ENCODE results near the gene DOCK1.

The DOCK1 gene

DNA sequence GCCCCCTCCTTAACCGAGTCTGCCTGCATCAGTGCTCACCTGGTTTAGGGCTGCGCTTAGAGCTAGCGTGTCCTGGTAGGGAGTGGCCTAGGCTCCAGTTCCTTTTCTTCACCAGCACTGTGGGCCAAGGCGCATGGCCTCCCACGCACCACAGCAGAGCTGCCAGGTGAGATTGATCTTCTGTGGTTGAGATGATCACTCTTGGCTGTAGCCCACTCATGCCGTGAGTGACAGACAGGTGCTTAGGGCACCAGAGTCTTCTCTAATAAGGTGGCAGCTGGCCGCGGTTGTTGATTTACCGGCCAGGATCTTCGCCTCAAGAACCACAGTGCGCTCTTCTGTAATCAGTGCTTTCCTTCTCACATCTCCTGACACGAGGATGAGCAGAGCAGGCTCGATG is 448.3 kb downstream of the DOCK1 start:
- no peak for DNase-seq (ENCODE audit: low read depth)
- no peak overlapping the region for H3K4me3 ChIP-seq (replicated peaks; ENCODE audit: low read depth, low read length)
- TF ChIP-seq, protein P1, sequence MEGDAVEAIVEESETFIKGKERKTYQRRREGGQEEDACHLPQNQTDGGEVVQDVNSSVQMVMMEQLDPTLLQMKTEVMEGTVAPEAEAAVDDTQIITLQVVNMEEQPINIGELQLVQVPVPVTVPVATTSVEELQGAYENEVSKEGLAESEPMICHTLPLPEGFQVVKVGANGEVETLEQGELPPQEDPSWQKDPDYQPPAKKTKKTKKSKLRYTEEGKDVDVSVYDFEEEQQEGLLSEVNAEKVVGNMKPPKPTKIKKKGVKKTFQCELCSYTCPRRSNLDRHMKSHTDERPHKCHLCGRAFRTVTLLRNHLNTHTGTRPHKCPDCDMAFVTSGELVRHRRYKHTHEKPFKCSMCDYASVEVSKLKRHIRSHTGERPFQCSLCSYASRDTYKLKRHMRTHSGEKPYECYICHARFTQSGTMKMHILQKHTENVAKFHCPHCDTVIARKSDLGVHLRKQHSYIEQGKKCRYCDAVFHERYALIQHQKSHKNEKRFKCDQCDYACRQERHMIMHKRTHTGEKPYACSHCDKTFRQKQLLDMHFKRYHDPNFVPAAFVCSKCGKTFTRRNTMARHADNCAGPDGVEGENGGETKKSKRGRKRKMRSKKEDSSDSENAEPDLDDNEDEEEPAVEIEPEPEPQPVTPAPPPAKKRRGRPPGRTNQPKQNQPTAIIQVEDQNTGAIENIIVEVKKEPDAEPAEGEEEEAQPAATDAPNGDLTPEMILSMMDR (IDR thresholded peaks at IDR 0.05; ENCODE audit: low read length, missing control alignments), result no peak

DNA sequence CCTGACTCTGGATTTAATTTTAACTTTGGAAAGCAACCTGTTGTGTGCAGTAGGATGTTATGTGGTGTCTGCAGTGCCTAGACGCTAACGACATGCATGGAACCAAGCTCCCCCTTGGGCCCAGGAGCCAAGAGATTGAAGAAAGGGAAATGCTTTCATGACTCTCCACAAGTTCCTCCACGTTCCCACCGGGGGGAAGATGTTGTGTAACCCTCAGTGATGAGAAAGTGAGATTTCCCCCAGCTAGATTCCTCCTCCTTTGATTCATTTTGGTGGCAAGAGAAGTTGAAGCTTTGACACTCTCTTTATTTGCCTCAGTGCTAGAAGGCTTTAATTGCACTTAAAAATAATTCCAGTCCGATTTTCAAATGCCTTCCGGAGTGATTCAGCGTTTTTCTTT is 449.0 kb downstream of the DOCK1 start:
- TF ChIP-seq, protein P1 (IDR thresholded peaks at IDR 0.05; ENCODE audit: low read length, missing control alignments), result no peak
- peak; percentile 18 for DNase-seq (ENCODE audit: low read depth)
- H3K4me3 ChIP-seq (replicated peaks; ENCODE audit: low read depth, low read length), result no peak overlapping the region

DNA sequence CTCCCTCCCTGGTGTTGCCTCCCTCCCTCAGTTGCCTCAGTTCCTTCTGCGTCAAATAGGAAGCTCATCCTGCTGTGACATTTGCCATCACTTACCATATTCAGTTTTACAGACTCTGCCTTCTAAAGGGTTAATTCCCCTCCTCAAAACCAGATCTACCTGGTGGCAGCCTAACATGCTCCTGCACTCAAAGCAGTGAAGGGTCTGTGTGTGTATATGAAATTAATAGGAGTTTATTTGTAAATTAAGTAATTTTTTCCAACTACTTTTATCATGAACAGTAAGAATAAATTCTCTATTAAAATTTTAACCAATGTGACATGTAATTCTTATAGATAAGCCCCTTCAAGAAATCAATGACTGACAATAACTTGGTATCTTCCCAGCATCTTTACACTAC is 449.8 kb downstream of the DOCK1 start:
- no peak overlapping the region for H3K4me3 ChIP-seq (replicated peaks; ENCODE audit: low read depth, low read length)
- peak; percentile 28 for DNase-seq (ENCODE audit: low read depth)
- TF ChIP-seq, protein P1 (IDR thresholded peaks at IDR 0.05; ENCODE audit: low read length, missing control alignments), result peak; percentile 49

DNA sequence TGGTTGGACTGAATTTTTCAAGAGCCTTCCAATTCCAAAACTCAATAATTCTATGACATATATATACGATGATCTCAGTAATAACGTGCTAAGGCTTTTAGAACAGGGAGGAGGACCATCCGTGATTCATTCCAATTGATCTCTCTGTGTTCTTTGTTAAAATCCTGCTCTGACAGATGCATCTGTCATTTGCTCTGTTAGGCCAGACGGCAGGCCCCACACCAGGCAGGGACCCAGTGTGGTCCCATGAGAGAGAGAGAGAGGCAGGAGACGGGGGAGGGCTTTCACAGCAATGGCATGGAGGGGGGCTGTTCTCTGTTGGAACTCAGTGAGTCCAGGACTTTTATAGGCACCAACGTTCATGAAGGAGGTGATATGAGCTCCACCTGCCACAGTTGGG is 451.1 kb downstream of the DOCK1 start:
- H3K4me3 ChIP-seq (replicated peaks; ENCODE audit: low read depth, low read length), result no peak overlapping the region
- DNase-seq (ENCODE audit: low read depth), result no peak
- TF ChIP-seq, protein P1 (IDR thresholded peaks at IDR 0.05; ENCODE audit: low read length, missing control alignments), result no peak

GRCh38 chr10:127357265-127357664 is 452.0 kb downstream of the DOCK1 start:
- TF ChIP-seq, protein P1 (IDR thresholded peaks at IDR 0.05; ENCODE audit: low read length, missing control alignments), result no peak
- DNase-seq (ENCODE audit: low read depth), result no peak
- H3K4me3 ChIP-seq (replicated peaks; ENCODE audit: low read depth, low read length), result no peak overlapping the region

GRCh38 chr10:127358337-127358736 is 453.1 kb downstream of the DOCK1 start:
- no peak for DNase-seq (ENCODE audit: low read depth)
- TF ChIP-seq, protein P1 (IDR thresholded peaks at IDR 0.05; ENCODE audit: low read length, missing control alignments), result no peak

GRCh38 chr10:127364034-127364433 is 458.8 kb downstream of the DOCK1 start:
- DNase-seq (ENCODE audit: low read depth), result no peak
- TF ChIP-seq, protein P1 (IDR thresholded peaks at IDR 0.05; ENCODE audit: low read length, missing control alignments), result no peak
- H3K4me3 ChIP-seq (replicated peaks; ENCODE audit: low read depth, low read length), result no peak overlapping the region

More at GRCh38 chr10:127358337-127358736, 453.1 kb downstream of the DOCK1 start:
- no peak overlapping the region for H3K4me3 ChIP-seq (replicated peaks; ENCODE audit: low read depth, low read length)

Data from fibroblast of pulmonary artery (primary cell).